Lower lobe of right lung (tissue), 2 donors: ENCODE measurements around the gene BMAL1. TPM values are rescaled to one million over a fixed set of nuclear protein-coding genes. Genes with fewer than 3 reads are reported as not detected.

Source experiments
- ATAC-seq, 2 donors: fragments of 200-7000 bp; cut with Tn5 transposase; one replicate each; pipeline ENCODE4 v1.9.1; 2020 to 2022; ENCODE audit warnings: mild to moderate bottlenecking in 2 of 2, moderate library complexity in 2 of 2
- DNase-seq: peaks from one replicate; pipeline ENCODE4 v3.0.0-alpha.2; 2020
- H3K27ac ChIP-seq: fragments of 200-600 bp; one replicate; pipeline ENCODE4 v1.8.0; 2022
- H3K27me3 ChIP-seq: fragments of 200-600 bp; one replicate; pipeline ENCODE4 v1.8.0; 2022; ENCODE audit warnings: low read depth
- H3K36me3 ChIP-seq: fragments of 200-600 bp; one replicate; pipeline ENCODE4 v1.8.0; 2022; ENCODE audit warnings: mild to moderate bottlenecking
- H3K4me1 ChIP-seq: fragments of 200-600 bp; one replicate; pipeline ENCODE4 v1.8.0; 2022
- H3K4me3 ChIP-seq: fragments of 200-600 bp; one replicate; pipeline ENCODE4 v1.8.0; 2022; ENCODE audit warnings: mild to moderate bottlenecking
- H3K9me3 ChIP-seq: fragments of 200-600 bp; one replicate; pipeline ENCODE4 v1.8.0; 2022
- intact Hi-C: fragments of 100-400 bp; cut with DNase I; formaldehyde crosslinking; loops from one replicate; pipeline ENCODE4 v1.11.0; 2022
- total RNA-seq: library from RNA; stranded (reverse); fragmentation: NEBNext Ultra II Directional; extraction: Animal tissue kit (Norgen Biotek cat#: 25700); gene quantifications from one replicate; pipeline ENCODE4 v1.2.1, GENCODE V29; 2021
- TF ChIP-seq, protein P1 (sequence below): fragments of 200-600 bp; IDR thresholded peaks from one replicate; pipeline ENCODE4 v1.8.0; 2022; ENCODE audit warnings: antibody characterized with exemption, mild to moderate bottlenecking
- donor health status: DM: no; HTN: yes; CAD: no; lungs with severe emphysema.

The BMAL1 gene
- total RNA-seq, 1 donor from 2014 or later, result 25.2 TPM

DNA sequence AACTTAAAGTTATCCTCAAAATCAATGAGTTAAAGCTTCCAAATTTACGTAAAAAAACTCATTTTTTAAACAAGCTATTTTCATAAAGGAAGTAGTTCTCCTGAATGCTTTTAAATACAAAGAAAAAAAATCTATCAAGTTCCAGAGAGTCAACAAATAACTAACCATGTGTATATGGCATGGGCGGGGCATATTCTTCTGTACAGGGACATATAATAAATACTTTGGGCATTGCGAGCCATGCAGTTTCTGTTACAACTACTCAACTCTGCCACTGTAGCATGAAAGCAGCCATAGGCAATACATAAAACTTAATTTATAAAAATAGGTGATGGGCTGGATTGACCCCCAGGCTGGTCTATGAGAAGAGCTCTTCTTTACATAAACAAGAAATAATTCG is 127.6 kb downstream of the BMAL1 start:
- H3K9me3 ChIP-seq, result no peaks in the 10 kb centered on the region
- no peak overlapping the region for H3K27ac ChIP-seq
- no peak for ATAC-seq
- H3K4me3 ChIP-seq, result no peak overlapping the region
- DNase-seq, result no peak
- TF ChIP-seq, protein P1, sequence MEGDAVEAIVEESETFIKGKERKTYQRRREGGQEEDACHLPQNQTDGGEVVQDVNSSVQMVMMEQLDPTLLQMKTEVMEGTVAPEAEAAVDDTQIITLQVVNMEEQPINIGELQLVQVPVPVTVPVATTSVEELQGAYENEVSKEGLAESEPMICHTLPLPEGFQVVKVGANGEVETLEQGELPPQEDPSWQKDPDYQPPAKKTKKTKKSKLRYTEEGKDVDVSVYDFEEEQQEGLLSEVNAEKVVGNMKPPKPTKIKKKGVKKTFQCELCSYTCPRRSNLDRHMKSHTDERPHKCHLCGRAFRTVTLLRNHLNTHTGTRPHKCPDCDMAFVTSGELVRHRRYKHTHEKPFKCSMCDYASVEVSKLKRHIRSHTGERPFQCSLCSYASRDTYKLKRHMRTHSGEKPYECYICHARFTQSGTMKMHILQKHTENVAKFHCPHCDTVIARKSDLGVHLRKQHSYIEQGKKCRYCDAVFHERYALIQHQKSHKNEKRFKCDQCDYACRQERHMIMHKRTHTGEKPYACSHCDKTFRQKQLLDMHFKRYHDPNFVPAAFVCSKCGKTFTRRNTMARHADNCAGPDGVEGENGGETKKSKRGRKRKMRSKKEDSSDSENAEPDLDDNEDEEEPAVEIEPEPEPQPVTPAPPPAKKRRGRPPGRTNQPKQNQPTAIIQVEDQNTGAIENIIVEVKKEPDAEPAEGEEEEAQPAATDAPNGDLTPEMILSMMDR, result no peak
- intact Hi-C loops, result no loop called here
- no peaks in the 10 kb centered on the region for H3K27me3 ChIP-seq
- peaks cover 50% of the 10 kb centered on the region for H3K36me3 ChIP-seq
- H3K4me1 ChIP-seq, result no peaks in the 10 kb centered on the region

DNA sequence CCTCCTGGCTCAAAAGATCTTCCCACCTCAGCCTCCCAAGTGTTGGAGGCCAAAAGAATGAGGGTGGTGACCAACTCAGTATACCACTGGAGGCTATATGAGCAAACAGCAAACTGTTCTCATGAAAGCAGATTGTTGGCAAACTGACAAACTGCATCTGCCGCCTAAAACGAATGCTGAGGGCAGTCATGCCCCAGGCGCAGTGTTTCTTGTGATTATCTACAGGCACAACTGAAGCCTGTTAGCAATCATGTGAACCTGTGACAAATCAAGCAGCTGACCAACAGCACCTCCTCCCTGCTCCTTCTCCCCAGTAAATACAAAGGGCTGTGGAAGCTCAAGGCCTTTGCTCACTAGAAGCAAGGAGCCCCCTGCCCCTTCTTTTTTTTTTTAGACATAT is 137.6 kb downstream of the BMAL1 start:
- Histone ChIP-seq H3K27me3 (no peaks in the 10 kb centered on the region), H3K27ac (no peak overlapping the region), H3K9me3 (no peaks in the 10 kb centered on the region), H3K36me3 (peaks cover 68% of the 10 kb centered on the region), H3K4me1 (no peaks in the 10 kb centered on the region), H3K4me3 (no peak overlapping the region)
- intact Hi-C loops, result no loop called here
- DNase-seq, result no peak
- ATAC-seq, result no peak
- TF ChIP-seq, protein P1, result no peak

DNA sequence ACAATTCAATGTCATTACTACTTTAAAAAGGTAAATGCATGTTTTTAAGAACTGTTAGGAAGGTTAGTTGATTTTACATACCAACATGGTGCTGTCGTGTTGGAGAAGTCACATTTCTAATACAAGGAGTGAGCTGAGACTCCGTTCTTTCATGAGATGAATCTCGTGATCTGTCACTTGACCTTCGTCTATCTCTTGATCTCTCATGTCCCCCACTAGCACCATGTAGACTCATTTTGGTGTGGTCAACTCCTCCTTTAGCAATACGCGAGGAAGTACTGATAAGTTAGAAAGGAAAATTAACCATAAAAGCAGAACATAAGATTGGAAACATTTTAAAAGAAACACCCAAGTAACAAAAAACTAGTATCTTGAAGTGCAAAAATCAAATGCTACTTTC is 144.0 kb downstream of the BMAL1 start:
- Histone ChIP-seq H3K9me3 (no peaks in the 10 kb centered on the region), H3K4me1 (no peaks in the 10 kb centered on the region), H3K4me3 (no peak overlapping the region), H3K27me3 (no peaks in the 10 kb centered on the region), H3K36me3 (peaks cover 23% of the 10 kb centered on the region), H3K27ac (no peak overlapping the region)
- intact Hi-C loops, result no loop called here
- DNase-seq (no peak), ATAC-seq (no peak)
- TF ChIP-seq, protein P1, result no peak

DNA sequence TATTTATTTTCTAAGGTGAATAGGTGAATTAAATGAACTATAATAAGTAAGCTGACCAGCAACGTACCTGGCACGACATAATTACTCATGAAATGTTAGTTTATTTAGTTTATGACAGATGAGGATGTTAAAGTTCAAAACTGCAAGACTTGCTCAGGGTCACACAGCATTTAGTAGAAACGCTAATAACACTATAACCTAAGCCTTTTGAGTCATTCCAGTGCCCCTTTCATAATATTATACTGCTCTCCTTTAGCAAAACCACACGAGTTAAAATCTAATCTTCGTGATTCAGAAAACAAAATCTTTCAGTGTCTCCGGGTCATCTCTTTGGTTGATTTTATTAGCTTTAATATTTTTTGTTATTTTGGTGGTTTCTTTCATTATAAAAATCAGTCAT is 145.8 kb downstream of the BMAL1 start:
- TF ChIP-seq, protein P1, result no peak
- Histone ChIP-seq H3K4me1 (no peaks in the 10 kb centered on the region), H3K27me3 (no peaks in the 10 kb centered on the region), H3K4me3 (no peak overlapping the region), H3K36me3 (peaks cover 14% of the 10 kb centered on the region), H3K27ac (no peak overlapping the region), H3K9me3 (peaks cover 7% of the 10 kb centered on the region)
- intact Hi-C loops, result no loop called here
- ATAC-seq, result no peak
- no peak for DNase-seq

DNA sequence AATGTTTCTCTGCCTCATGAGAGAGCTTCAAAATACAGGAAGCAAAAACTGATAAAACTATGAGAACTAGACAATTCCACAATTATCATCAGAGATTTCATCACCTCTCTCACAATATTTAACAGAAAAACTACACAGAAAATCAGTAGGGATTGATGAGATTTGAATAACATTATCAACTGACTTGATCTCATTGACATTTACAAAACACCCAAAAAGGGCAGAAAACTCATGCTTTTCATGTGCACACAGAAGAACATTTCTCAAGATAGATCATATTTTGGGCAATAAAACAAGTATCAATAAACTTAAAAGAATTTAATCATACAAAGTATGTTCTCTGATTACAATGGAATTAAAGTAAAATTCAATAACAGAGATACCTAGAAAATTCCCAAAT is 149.8 kb downstream of the BMAL1 start:
- Histone ChIP-seq H3K27me3 (no peaks in the 10 kb centered on the region), H3K4me3 (no peak overlapping the region), H3K4me1 (no peaks in the 10 kb centered on the region), H3K36me3 (no peaks in the 10 kb centered on the region), H3K27ac (no peak overlapping the region), H3K9me3 (peaks cover 15% of the 10 kb centered on the region)
- DNase-seq (no peak), ATAC-seq (no peak)
- intact Hi-C loops, result no loop called here
- TF ChIP-seq, protein P1, result no peak

DNA sequence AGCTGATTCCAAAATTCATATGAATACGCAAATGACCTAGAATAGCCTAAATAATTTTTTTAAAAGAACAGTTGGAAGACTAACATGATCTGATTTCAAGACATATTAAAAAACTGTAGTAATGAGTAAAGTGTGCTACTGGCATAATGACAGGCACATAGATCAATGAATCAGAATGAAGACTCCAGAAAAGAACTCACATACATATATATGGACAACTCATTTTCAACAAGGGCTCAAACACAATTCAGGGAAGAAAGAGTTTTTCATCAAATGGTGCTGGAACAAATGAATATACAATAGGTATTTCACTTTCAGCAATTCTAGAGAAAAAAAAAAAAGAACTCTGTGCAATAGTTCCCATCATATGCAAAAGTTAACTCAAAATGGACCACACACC is 151.7 kb downstream of the BMAL1 start:
- no peak overlapping the region for H3K4me3 ChIP-seq
- peaks cover 15% of the 10 kb centered on the region for H3K9me3 ChIP-seq
- H3K27ac ChIP-seq, result no peak overlapping the region
- ATAC-seq, result no peak
- TF ChIP-seq, protein P1, result no peak
- H3K27me3 ChIP-seq, result no peaks in the 10 kb centered on the region
- intact Hi-C loops, result no loop called here
- no peak for DNase-seq
- no peaks in the 10 kb centered on the region for H3K36me3 ChIP-seq
- H3K4me1 ChIP-seq, result no peaks in the 10 kb centered on the region
